CD4-positive, CD25-positive, alpha-beta regulatory T cell (primary cell): ENCODE data around the gene CFAP210. TPM values are rescaled to one million over a fixed set of nuclear protein-coding genes. Genes with fewer than 3 reads are reported as not detected.

Experiments used
- ATAC-seq, 2 donors: fragments of 150-1000 bp; cut with Tn5 transposase; one replicate each; pipeline ENCODE4 v1.10.0; 2021; ENCODE audit warnings: low read depth in 2 of 2, moderate number of reproducible peaks in 2 of 2, moderate library complexity in 1 of 2
- DNase-seq, 3 donors: peaks; one replicate each; pipeline versions ENCODE4 v3.0.0 to v3.0.0-alpha.2; 2012 to 2022; ENCODE audit warnings: mixed read lengths in 1 of 3
- H3K27ac ChIP-seq: one replicate; pipeline ENCODE4 v1.7.0; 2013; ENCODE audit warnings: mild to moderate bottlenecking, low read length; ENCODE audit not compliant: insufficient read depth, poor library complexity, severe bottlenecking
- H3K27me3 ChIP-seq: one replicate; pipeline ENCODE4 v1.7.0; 2013; ENCODE audit warnings: low read length; ENCODE audit not compliant: control insufficient read depth, insufficient read depth
- H3K36me3 ChIP-seq: one replicate; pipeline ENCODE4 v1.7.0; 2013; ENCODE audit warnings: mild to moderate bottlenecking, low read length, moderate library complexity; ENCODE audit not compliant: control insufficient read depth, insufficient read depth
- H3K4me1 ChIP-seq: 2 replicates; pipeline ENCODE4 v1.7.0; 2013; ENCODE audit warnings: mild to moderate bottlenecking, low read length; ENCODE audit not compliant: insufficient read depth, control insufficient read depth, poor library complexity, severe bottlenecking
- H3K4me3 ChIP-seq: one replicate; pipeline ENCODE4 v1.7.0; 2013; ENCODE audit warnings: low read depth, mild to moderate bottlenecking, low read length, moderate library complexity
- H3K9me3 ChIP-seq, 2 experiments: 1 replicate in 1 of 2; 2 replicates in 1 of 2; pipeline ENCODE4 v1.7.0; 2013; ENCODE audit warnings: low read length in 2 of 2, mild to moderate bottlenecking in 1 of 2, moderate library complexity in 1 of 2; ENCODE audit not compliant: control insufficient read depth in 2 of 2
- H3K27ac Mint-ChIP-seq, 3 donors: one replicate each; pipeline ENCODE4 v1.8.0; 2020 to 2022; ENCODE audit warnings: mild to moderate bottlenecking in 3 of 3, mixed read lengths in 3 of 3, moderate library complexity in 2 of 3
- H3K27me3 Mint-ChIP-seq: one replicate; pipeline ENCODE4 v1.8.0; 2022; ENCODE audit warnings: mild to moderate bottlenecking, mixed read lengths
- H3K36me3 Mint-ChIP-seq: one replicate; pipeline ENCODE4 v1.8.0; 2020; ENCODE audit warnings: mixed read lengths
- H3K4me1 Mint-ChIP-seq, 4 donors: one replicate each; pipeline ENCODE4 v1.8.0; 2020 to 2022; ENCODE audit warnings: mixed read lengths in 4 of 4, mild to moderate bottlenecking in 1 of 4
- H3K4me3 Mint-ChIP-seq, 4 donors: one replicate each; pipeline ENCODE4 v1.8.0; 2020 to 2022; ENCODE audit warnings: mild to moderate bottlenecking in 4 of 4, mixed read lengths in 4 of 4, moderate library complexity in 3 of 4
- H3K9me3 Mint-ChIP-seq, 7 donors: one replicate each; pipeline ENCODE4 v1.8.0; 2020 to 2022; ENCODE audit warnings: mixed read lengths in 7 of 7, mild to moderate bottlenecking in 3 of 7, moderate library complexity in 2 of 7
- polyA plus RNA-seq, 4 donors: library from polyadenylated mRNA; unstranded; fragments of 300-500 nt; fragmentation: Illumina TruSeq; gene quantifications; one replicate each; pipeline ENCODE4 v1.2.3, GENCODE V29; 2021
- total RNA-seq: library from RNA; stranded (reverse); gene quantifications from one replicate; pipeline ENCODE4 v1.2.3, GENCODE V29; 2022

Gene CFAP210
- total and polyA plus RNA-seq, 5 donors from 2014 or later = not detected

GRCh38 chr2:169684135-169684565 lies 10.1 kb downstream of the CFAP210 start:
- Histone ChIP-seq H3K9me3 (peaks cover 0 to 5% of the 10 kb centered on the region in 2 experiments), H3K36me3 (no peaks in the 10 kb centered on the region), H3K4me3 (no peak overlapping the region), H3K27me3 (peaks cover 2% of the 10 kb centered on the region), H3K27ac (no peak overlapping the region), H3K4me1 (no peaks in the 10 kb centered on the region)
- ATAC-seq (no peak), DNase-seq (no peak)
- Mint-ChIP-seq H3K27me3 (peaks cover 7% of the 10 kb centered on the region), H3K27ac (no peak overlapping the region), H3K36me3 (no peaks in the 10 kb centered on the region), H3K4me1 (no peaks in the 10 kb centered on the region), H3K9me3 (peaks cover 0 to 7% (median 3%) of the 10 kb centered on the region in 7 donors), H3K4me3 (no peak overlapping the region)

- Mint-ChIP-seq H3K9me3 (peaks cover 0 to 4% (median 2%) of the 10 kb centered on the region in 7 donors), H3K4me3 (no peak overlapping the region), H3K27ac (no peak overlapping the region), H3K27me3 (peaks cover 4% of the 10 kb centered on the region), H3K4me1 (no peaks in the 10 kb centered on the region), H3K36me3 (no peaks in the 10 kb centered on the region)
- DNase-seq (no peak), ATAC-seq (no peak)
- no peak overlapping the region for H3K27ac ChIP-seq
- H3K4me3 ChIP-seq = no peak overlapping the region
- H3K9me3 ChIP-seq = peaks cover 0 to 5% of the 10 kb centered on the region in 2 experiments
- H3K27me3 ChIP-seq = peaks cover 2% of the 10 kb centered on the region
- H3K4me1 ChIP-seq = no peaks in the 10 kb centered on the region
- no peaks in the 10 kb centered on the region for H3K36me3 ChIP-seq
Observed at GRCh38 chr2:169683425-169684134, 10.6 kb downstream of the CFAP210 start.

GRCh38 chr2:169683054-169683424 lies 11.2 kb downstream of the CFAP210 start:
- H3K27ac ChIP-seq = no peak overlapping the region
- H3K4me1 ChIP-seq = no peaks in the 10 kb centered on the region
- peaks cover 0 to 5% of the 10 kb centered on the region in 2 experiments for H3K9me3 ChIP-seq
- H3K9me3 Mint-ChIP-seq = peaks cover 0 to 3% (median 0%) of the 10 kb centered on the region in 7 donors
- H3K27ac Mint-ChIP-seq = no peak overlapping the region
- peaks cover 2% of the 10 kb centered on the region for H3K27me3 ChIP-seq
- peak in 1 of 2 donors; percentile 24 for ATAC-seq
- H3K27me3 Mint-ChIP-seq = no peaks in the 10 kb centered on the region
- no peak overlapping the region for H3K4me3 Mint-ChIP-seq
- no peak overlapping the region for H3K4me3 ChIP-seq
- H3K36me3 ChIP-seq = no peaks in the 10 kb centered on the region
- H3K4me1 Mint-ChIP-seq = no peaks in the 10 kb centered on the region
- DNase-seq = peak in 1 of 3 donors; percentile 16
- no peaks in the 10 kb centered on the region for H3K36me3 Mint-ChIP-seq

DNA sequence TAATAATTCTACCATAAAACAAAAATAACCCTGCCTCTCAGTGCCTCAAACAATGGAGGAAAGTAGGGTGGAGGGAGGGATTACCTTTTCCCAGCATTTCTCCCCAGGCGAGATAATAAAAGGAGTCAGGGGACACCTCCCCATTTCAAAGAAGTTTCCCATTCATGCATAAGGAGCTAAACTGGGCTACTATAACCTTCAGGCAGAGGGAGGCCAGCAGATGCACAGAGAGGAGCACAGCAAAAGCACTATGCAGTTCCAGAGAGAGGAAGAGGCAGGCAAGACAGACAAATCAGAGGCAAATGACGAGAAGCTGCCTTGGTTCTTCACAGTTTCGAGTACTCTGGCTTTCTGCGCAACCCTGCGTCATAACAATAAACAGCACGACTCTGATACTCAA lies 17.4 kb downstream of the CFAP210 start:
- H3K36me3 Mint-ChIP-seq = no peaks in the 10 kb centered on the region
- no peak overlapping the region for H3K4me3 Mint-ChIP-seq
- Histone ChIP-seq H3K9me3 (peaks cover 0 to 5% of the 10 kb centered on the region in 2 experiments), H3K36me3 (no peaks in the 10 kb centered on the region), H3K27ac (no peak overlapping the region), H3K4me3 (no peak overlapping the region), H3K27me3 (peaks cover 4% of the 10 kb centered on the region), H3K4me1 (no peaks in the 10 kb centered on the region)
- no peak for ATAC-seq
- H3K9me3 Mint-ChIP-seq = peaks cover 0 to 3% (median 0%) of the 10 kb centered on the region in 7 donors
- DNase-seq = no peak
- no peak overlapping the region for H3K27ac Mint-ChIP-seq
- no peaks in the 10 kb centered on the region for H3K4me1 Mint-ChIP-seq
- no peaks in the 10 kb centered on the region for H3K27me3 Mint-ChIP-seq

- DNase-seq (no peak), ATAC-seq (no peak)
- peaks cover 0 to 3% (median 0%) of the 10 kb centered on the region in 7 donors for H3K9me3 Mint-ChIP-seq
- no peaks in the 10 kb centered on the region for H3K36me3 Mint-ChIP-seq
- Histone ChIP-seq H3K9me3 (peaks cover 0 to 5% of the 10 kb centered on the region in 2 experiments), H3K27me3 (peaks cover 4% of the 10 kb centered on the region), H3K4me1 (no peaks in the 10 kb centered on the region), H3K36me3 (no peaks in the 10 kb centered on the region), H3K27ac (no peak overlapping the region), H3K4me3 (no peak overlapping the region)
- H3K4me1 Mint-ChIP-seq = no peaks in the 10 kb centered on the region
- H3K4me3 Mint-ChIP-seq = no peak overlapping the region
- H3K27me3 Mint-ChIP-seq = no peaks in the 10 kb centered on the region
- peak overlapping the region in 1 of 3 donors; percentile 66 for H3K27ac Mint-ChIP-seq
Observed at GRCh38 chr2:169676357-169676756, 17.8 kb downstream of the CFAP210 start.

DNA sequence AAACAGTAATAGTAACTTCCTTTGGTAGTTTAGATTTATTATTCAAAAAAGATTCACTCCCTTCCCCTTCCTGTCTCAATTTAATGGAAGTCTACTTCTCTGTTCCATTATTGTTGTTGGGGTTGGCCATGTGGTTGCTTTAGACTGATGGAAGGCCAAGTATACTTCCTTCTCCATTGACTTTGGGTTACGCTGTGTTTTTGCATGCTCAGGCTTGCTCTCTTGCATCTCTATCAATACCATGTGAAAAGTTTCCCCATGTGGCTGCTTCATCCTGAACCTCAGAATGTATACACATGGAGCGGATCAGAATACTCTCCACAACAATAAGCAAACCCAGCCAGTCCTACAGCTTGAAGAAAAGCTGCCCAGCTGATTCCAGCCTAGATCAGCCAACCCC lies 20.3 kb downstream of the CFAP210 start:
- Mint-ChIP-seq H3K27me3 (peaks cover 4% of the 10 kb centered on the region), H3K27ac (peak overlapping the region in 1 of 3 donors; percentile 21)

GRCh38 chr2:169673106-169673505 lies 21.1 kb downstream of the CFAP210 start:
- Mint-ChIP-seq H3K9me3 (peaks cover 0 to 3% (median 0%) of the 10 kb centered on the region in 7 donors), H3K36me3 (no peaks in the 10 kb centered on the region), H3K27ac (no peak overlapping the region), H3K27me3 (peaks cover 4% of the 10 kb centered on the region), H3K4me3 (no peak overlapping the region), H3K4me1 (no peaks in the 10 kb centered on the region)
- DNase-seq (no peak), ATAC-seq (no peak)
- H3K4me1 ChIP-seq = no peaks in the 10 kb centered on the region
- H3K9me3 ChIP-seq = no peaks in the 10 kb centered on the region
- no peaks in the 10 kb centered on the region for H3K36me3 ChIP-seq
- no peak overlapping the region for H3K4me3 ChIP-seq
- H3K27me3 ChIP-seq = peaks cover 2% of the 10 kb centered on the region
- H3K27ac ChIP-seq = no peak overlapping the region

More for the DNA sequence above, 20.3 kb downstream of the CFAP210 start:
- H3K4me1 ChIP-seq = no peaks in the 10 kb centered on the region
- no peak for DNase-seq
- H3K9me3 Mint-ChIP-seq = peaks cover 0 to 3% (median 0%) of the 10 kb centered on the region in 7 donors
- no peak for ATAC-seq
- H3K9me3 ChIP-seq = no peaks in the 10 kb centered on the region
- peaks cover 2% of the 10 kb centered on the region for H3K27me3 ChIP-seq
- no peak overlapping the region for H3K4me3 ChIP-seq
- no peaks in the 10 kb centered on the region for H3K36me3 Mint-ChIP-seq
- H3K36me3 ChIP-seq = no peaks in the 10 kb centered on the region
- H3K4me3 Mint-ChIP-seq = no peak overlapping the region
- no peak overlapping the region for H3K27ac ChIP-seq
- no peaks in the 10 kb centered on the region for H3K4me1 Mint-ChIP-seq

DNA sequence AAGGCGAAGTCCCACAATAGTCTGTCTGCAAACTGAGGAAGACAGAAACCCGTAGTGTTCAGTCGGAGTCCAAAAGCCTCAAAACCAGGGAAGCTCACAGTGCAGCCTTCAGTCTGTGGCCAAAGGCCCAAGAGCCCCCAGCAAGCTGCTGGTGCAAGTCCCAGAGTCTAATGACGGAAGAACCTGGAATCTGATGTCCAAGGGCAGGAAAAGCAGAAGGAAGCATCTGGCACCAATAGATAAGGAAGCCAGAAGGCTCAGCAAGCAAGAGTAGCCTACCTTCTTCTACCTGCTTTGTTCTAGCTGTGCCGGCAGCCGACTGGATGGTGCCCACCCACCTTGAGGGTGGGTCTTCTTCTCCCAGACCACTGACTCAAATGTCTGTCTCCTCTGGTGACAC lies 21.8 kb downstream of the CFAP210 start:
- Mint-ChIP-seq H3K27me3 (peaks cover 4% of the 10 kb centered on the region), H3K9me3 (peaks cover 0 to 3% (median 0%) of the 10 kb centered on the region in 7 donors), H3K4me1 (no peaks in the 10 kb centered on the region), H3K36me3 (no peaks in the 10 kb centered on the region), H3K27ac (no peak overlapping the region), H3K4me3 (no peak overlapping the region)
- H3K27me3 ChIP-seq = peaks cover 2% of the 10 kb centered on the region
- no peaks in the 10 kb centered on the region for H3K9me3 ChIP-seq
- no peaks in the 10 kb centered on the region for H3K36me3 ChIP-seq
- no peak overlapping the region for H3K4me3 ChIP-seq
- no peak for ATAC-seq
- H3K27ac ChIP-seq = no peak overlapping the region
- no peaks in the 10 kb centered on the region for H3K4me1 ChIP-seq
- no peak for DNase-seq
